Mammary epithelial cell (primary cell): ENCODE measurements around the gene RAG1.

Experiments used
- EZH2 ChIP-seq: IDR thresholded peaks from 2 replicates; pipeline ENCODE4 v1.6.1; 2012; ENCODE audit warnings: low read length, inconsistent platforms, borderline replicate concordance
- TF ChIP-seq, protein P1 (sequence below), 2 donors: IDR thresholded peaks in 1 of 2; conservative IDR thresholded peaks in 1 of 2; 2 replicates each; pipeline ENCODE4 v1.5.1; 2011 to 2012; ENCODE audit warnings: inconsistent platforms in 2 of 2, low read length in 2 of 2, mild to moderate bottlenecking in 2 of 2, control low read depth in 1 of 2, low read depth in 1 of 2; ENCODE audit not compliant: insufficient read depth in 1 of 2; ENCODE audit errors: extremely low read depth in 1 of 2

DNA sequence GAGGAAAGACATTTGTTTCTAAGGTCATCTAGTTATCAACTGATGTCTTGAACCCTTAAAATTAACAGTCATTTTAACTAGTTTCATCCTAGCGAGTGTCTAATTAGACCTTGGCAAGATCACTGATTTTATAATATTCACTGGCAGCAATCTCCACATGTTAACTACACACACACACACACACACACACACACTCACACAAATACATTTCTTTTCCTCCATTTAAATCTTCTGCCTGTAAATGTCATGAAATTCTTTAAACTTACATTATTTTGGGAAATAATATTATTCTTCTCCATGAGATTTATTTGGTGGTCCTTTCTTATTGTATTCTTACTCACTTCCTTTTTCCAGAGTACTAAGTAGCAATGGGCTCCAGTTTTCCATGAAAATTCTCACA lies 23.6 kb downstream of the RAG1 start:
- TF ChIP-seq, protein P1, sequence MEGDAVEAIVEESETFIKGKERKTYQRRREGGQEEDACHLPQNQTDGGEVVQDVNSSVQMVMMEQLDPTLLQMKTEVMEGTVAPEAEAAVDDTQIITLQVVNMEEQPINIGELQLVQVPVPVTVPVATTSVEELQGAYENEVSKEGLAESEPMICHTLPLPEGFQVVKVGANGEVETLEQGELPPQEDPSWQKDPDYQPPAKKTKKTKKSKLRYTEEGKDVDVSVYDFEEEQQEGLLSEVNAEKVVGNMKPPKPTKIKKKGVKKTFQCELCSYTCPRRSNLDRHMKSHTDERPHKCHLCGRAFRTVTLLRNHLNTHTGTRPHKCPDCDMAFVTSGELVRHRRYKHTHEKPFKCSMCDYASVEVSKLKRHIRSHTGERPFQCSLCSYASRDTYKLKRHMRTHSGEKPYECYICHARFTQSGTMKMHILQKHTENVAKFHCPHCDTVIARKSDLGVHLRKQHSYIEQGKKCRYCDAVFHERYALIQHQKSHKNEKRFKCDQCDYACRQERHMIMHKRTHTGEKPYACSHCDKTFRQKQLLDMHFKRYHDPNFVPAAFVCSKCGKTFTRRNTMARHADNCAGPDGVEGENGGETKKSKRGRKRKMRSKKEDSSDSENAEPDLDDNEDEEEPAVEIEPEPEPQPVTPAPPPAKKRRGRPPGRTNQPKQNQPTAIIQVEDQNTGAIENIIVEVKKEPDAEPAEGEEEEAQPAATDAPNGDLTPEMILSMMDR (conservative IDR thresholded peaks at IDR 0.05 in 1 of 2, IDR thresholded peaks at IDR 0.05 in 1 of 2; ENCODE audit: extremely low read depth in 1 of 2, insufficient read depth in 1 of 2, low read depth in 1 of 2, low read length in 2 of 2), result no peak
- no peak for TF ChIP-seq EZH2
